Islet precursor cell (in vitro differentiated cells): ENCODE measurements around the gene UQCC5.

Experiments
- DNase-seq: peaks from one replicate; pipeline ENCODE4 v3.0.0-alpha.2; 2018

UQCC5 gene

GRCh38 chr3:52574056-52574965 is 37.9 kb downstream of the UQCC5 start:
- DNase-seq, result no peak
